Jurkat, Clone E6-1 (cell line): ENCODE data around the gene CD8B2.
"Not testable (repeated sequence)": the region's sequence is repeated elsewhere in the genome, so short reads cannot be mapped to it uniquely, and the experiment has no call there.

Experiments
- DNase-seq: peaks from one replicate; pipeline ENCODE4 v3.0.0-alpha.2; 2011; ENCODE audit warnings: low read depth, low spot score
- H3K4me3 ChIP-seq: 2 replicates; pipeline ENCODE4 v1.5.1; 2011; ENCODE audit warnings: mild to moderate bottlenecking, low read length, control low read depth, moderate library complexity

Gene CD8B2

GRCh38 chr2:106509374-106509770, 22.2 kb downstream of the CD8B2 start:
- not testable (repeated sequence) for H3K4me3 ChIP-seq, DNase-seq

- DNase-seq, H3K4me3 ChIP-seq: not testable (repeated sequence)
These were observed 23.6 kb downstream of the CD8B2 start for GRCh38 chr2:106510791-106511190.

- not testable (repeated sequence) for DNase-seq
These were observed 24.3 kb downstream of the CD8B2 start for GRCh38 chr2:106511476-106511901.

GRCh38 chr2:106511934-106512333, 24.8 kb downstream of the CD8B2 start:
- not testable (repeated sequence) for DNase-seq, H3K4me3 ChIP-seq

More at GRCh38 chr2:106511476-106511901, 24.3 kb downstream of the CD8B2 start:
- H3K4me3 ChIP-seq = not testable (repeated sequence)

- not testable (repeated sequence) for DNase-seq, H3K4me3 ChIP-seq
These were observed 26.2 kb downstream of the CD8B2 start for GRCh38 chr2:106513391-106513790.

- not testable (repeated sequence) for DNase-seq, H3K4me3 ChIP-seq
These were observed 27.7 kb downstream of the CD8B2 start for GRCh38 chr2:106514827-106515226.

- no peak for DNase-seq
- H3K4me3 ChIP-seq = no peak overlapping the region
These were observed 29.3 kb downstream of the CD8B2 start for GRCh38 chr2:106516436-106516835.

GRCh38 chr2:106516864-106517263, 29.7 kb downstream of the CD8B2 start:
- no peak for DNase-seq

GRCh38 chr2:106517329-106517728, 30.2 kb downstream of the CD8B2 start:
- H3K4me3 ChIP-seq = no peak overlapping the region
- DNase-seq = no peak

More at GRCh38 chr2:106516864-106517263, 29.7 kb downstream of the CD8B2 start:
- no peak overlapping the region for H3K4me3 ChIP-seq

- DNase-seq = no peak
- no peak overlapping the region for H3K4me3 ChIP-seq
These were observed 32.6 kb downstream of the CD8B2 start for GRCh38 chr2:106519767-106520166.

- DNase-seq = no peak
- H3K4me3 ChIP-seq = no peak overlapping the region
These were observed 33.9 kb downstream of the CD8B2 start for GRCh38 chr2:106521016-106521415.

GRCh38 chr2:106523976-106524665, 37.0 kb downstream of the CD8B2 start:
- DNase-seq = no peak

GRCh38 chr2:106530866-106531265, 43.7 kb downstream of the CD8B2 start:
- H3K4me3 ChIP-seq = no peak overlapping the region
- no peak for DNase-seq

More at GRCh38 chr2:106523976-106524665, 37.0 kb downstream of the CD8B2 start:
- H3K4me3 ChIP-seq = no peak overlapping the region

GRCh38 chr2:106531676-106532214, 44.6 kb downstream of the CD8B2 start:
- no peak overlapping the region for H3K4me3 ChIP-seq
- DNase-seq = no peak

GRCh38 chr2:106532236-106532635, 45.1 kb downstream of the CD8B2 start:
- DNase-seq = no peak
- H3K4me3 ChIP-seq = no peak overlapping the region

- H3K4me3 ChIP-seq = no peak overlapping the region
- DNase-seq = no peak
These were observed 47.3 kb downstream of the CD8B2 start for GRCh38 chr2:106534471-106534870.

- no peak for DNase-seq
These were observed 49.3 kb downstream of the CD8B2 start for GRCh38 chr2:106536490-106536889.

GRCh38 chr2:106537047-106537446, 49.9 kb downstream of the CD8B2 start:
- H3K4me3 ChIP-seq = no peak overlapping the region
- DNase-seq = no peak

More at GRCh38 chr2:106536490-106536889, 49.3 kb downstream of the CD8B2 start:
- no peak overlapping the region for H3K4me3 ChIP-seq

GRCh38 chr2:106537791-106538191, 50.6 kb downstream of the CD8B2 start:
- H3K4me3 ChIP-seq = no peak overlapping the region
- no peak for DNase-seq

GRCh38 chr2:106540886-106541285, 53.7 kb downstream of the CD8B2 start:
- H3K4me3 ChIP-seq = no peak overlapping the region

GRCh38 chr2:106541333-106541732, 54.2 kb downstream of the CD8B2 start:
- no peak overlapping the region for H3K4me3 ChIP-seq
- DNase-seq = no peak

More at GRCh38 chr2:106540886-106541285, 53.7 kb downstream of the CD8B2 start:
- DNase-seq = no peak
